ENCODE results near the gene COA7.
A peak's percentile ranks its signal among the peaks of the same experiment; 100 is the strongest.

The COA7 gene

DNA sequence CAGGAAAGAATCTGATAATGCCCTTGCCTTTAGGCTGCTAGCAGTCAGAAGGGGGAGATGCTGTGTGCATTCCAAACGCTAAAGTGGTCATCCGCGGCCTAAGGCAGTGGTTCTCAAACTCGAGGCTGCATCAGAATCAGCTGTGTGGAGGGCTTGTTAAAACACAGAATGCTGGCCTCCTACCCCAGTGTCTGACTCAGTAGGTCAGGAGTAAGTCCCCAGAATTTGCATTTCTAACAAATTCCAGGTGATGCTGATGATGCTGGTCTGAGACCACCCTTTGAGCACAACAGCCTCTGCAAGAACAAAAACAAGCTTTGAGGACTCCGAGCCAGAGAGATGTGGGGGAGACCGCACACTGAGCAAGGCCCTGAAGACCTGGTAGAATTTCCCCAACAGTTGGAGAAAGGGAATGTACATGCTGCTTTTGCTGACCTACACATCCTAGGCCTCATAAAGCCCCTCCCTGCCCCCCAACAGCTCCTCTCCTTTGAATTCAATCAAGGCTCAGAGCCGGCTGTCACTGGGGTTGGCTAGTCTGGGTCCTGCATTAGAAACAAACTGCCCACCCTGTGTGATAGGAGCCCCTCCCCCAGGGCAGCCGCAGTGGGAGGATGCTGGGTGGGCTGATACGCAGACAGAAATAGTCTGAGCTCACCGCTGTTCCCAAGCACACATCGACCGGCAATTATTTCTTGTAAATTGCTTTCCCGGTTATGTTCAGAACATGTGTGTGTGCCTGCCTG, 38.1 kb downstream of the COA7 start:
- Histone ChIP-seq H3K4me3 (ENCODE audit: low read length) (no peak overlapping the region), H3K4me1 (ENCODE audit: insufficient read depth, low read length) (peaks cover 40% of the 10 kb centered on the region)

GRCh38 chr1:52659356-52659755, 38.8 kb downstream of the COA7 start:
- H3K36me3 ChIP-seq (ENCODE audit: insufficient read depth, low read length): no peaks in the 10 kb centered on the region
- peak overlapping the region; percentile 18 for H2AFZ ChIP-seq (ENCODE audit: low read depth, low read length)
- H3K4me3 ChIP-seq (ENCODE audit: low read length): no peak overlapping the region
- no peaks in the 10 kb centered on the region for H3K27me3 ChIP-seq (ENCODE audit: insufficient read depth, low read length)
- peaks cover 38% of the 10 kb centered on the region for H3K4me1 ChIP-seq (ENCODE audit: insufficient read depth, low read length)
- no peaks in the 10 kb centered on the region for H3K9me3 ChIP-seq (ENCODE audit: low read length)

More for the DNA sequence above, 38.1 kb downstream of the COA7 start:
- Histone ChIP-seq H3K9me3 (ENCODE audit: low read length) (no peaks in the 10 kb centered on the region), H3K36me3 (ENCODE audit: insufficient read depth, low read length) (no peaks in the 10 kb centered on the region), H2AFZ (ENCODE audit: low read depth, low read length) (peak overlapping the region; percentile 18), H3K27me3 (ENCODE audit: insufficient read depth, low read length) (no peaks in the 10 kb centered on the region)

- no peak overlapping the region for H2AFZ ChIP-seq (ENCODE audit: low read depth, low read length)
- no peaks in the 10 kb centered on the region for H3K27me3 ChIP-seq (ENCODE audit: insufficient read depth, low read length)
- no peak overlapping the region for H3K4me3 ChIP-seq (ENCODE audit: low read length)
- no peaks in the 10 kb centered on the region for H3K9me3 ChIP-seq (ENCODE audit: low read length)
- no peaks in the 10 kb centered on the region for H3K36me3 ChIP-seq (ENCODE audit: insufficient read depth, low read length)
- peaks cover 37% of the 10 kb centered on the region for H3K4me1 ChIP-seq (ENCODE audit: insufficient read depth, low read length)
These were observed 39.4 kb downstream of the COA7 start for GRCh38 chr1:52658795-52659194.

- no peaks in the 10 kb centered on the region for H3K36me3 ChIP-seq (ENCODE audit: insufficient read depth, low read length)
- peaks cover 28% of the 10 kb centered on the region for H3K4me1 ChIP-seq (ENCODE audit: insufficient read depth, low read length)
- H3K27me3 ChIP-seq (ENCODE audit: insufficient read depth, low read length): no peaks in the 10 kb centered on the region
- no peaks in the 10 kb centered on the region for H3K9me3 ChIP-seq (ENCODE audit: low read length)
- H2AFZ ChIP-seq (ENCODE audit: low read depth, low read length): no peak overlapping the region
- H3K4me3 ChIP-seq (ENCODE audit: low read length): no peak overlapping the region
These were observed 40.4 kb downstream of the COA7 start for GRCh38 chr1:52657702-52658101.

- Histone ChIP-seq H3K36me3 (ENCODE audit: insufficient read depth, low read length) (no peaks in the 10 kb centered on the region), H2AFZ (ENCODE audit: low read depth, low read length) (no peak overlapping the region), H3K4me3 (ENCODE audit: low read length) (no peak overlapping the region), H3K27me3 (ENCODE audit: insufficient read depth, low read length) (no peaks in the 10 kb centered on the region), H3K9me3 (ENCODE audit: low read length) (no peaks in the 10 kb centered on the region), H3K4me1 (ENCODE audit: insufficient read depth, low read length) (no peaks in the 10 kb centered on the region)
These were observed 44.1 kb downstream of the COA7 start for GRCh38 chr1:52654063-52654462.

DNA sequence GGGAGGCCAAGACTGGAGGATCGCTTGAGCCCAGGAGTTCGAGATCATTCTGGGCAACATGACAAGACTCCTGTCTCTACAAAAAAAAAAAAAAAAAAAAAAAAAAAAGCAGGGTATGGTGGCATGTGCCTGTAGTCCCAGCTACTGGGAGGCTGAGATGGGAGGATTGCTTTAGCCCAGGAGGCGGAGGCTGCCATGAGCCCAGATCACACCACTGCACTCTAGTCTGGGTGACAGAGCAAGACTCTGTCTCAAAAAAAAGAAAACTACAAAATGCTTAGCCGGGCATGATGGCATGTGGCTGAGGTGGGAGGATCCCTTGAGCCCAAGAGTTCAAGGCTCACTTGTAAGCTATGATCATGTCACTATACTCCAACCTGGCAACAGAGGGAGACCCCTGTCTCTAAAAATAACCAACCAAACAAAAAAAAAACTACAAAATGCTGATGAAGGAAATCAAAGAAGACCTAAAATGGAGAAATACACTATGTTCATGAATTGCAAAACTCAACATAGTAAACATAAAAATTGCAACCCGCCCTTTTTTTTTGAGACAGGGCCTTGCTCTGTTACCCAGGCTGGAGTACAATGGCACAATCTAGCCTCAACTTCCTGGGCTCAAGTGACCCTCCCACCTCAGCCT, 44.8 kb downstream of the COA7 start:
- no peaks in the 10 kb centered on the region for H3K4me1 ChIP-seq (ENCODE audit: insufficient read depth, low read length)
- no peaks in the 10 kb centered on the region for H3K9me3 ChIP-seq (ENCODE audit: low read length)
- H3K27me3 ChIP-seq (ENCODE audit: insufficient read depth, low read length): no peaks in the 10 kb centered on the region
- no peak overlapping the region for H3K4me3 ChIP-seq (ENCODE audit: low read length)
- H2AFZ ChIP-seq (ENCODE audit: low read depth, low read length): no peak overlapping the region
- no peaks in the 10 kb centered on the region for H3K36me3 ChIP-seq (ENCODE audit: insufficient read depth, low read length)

GRCh38 chr1:52651904-52652303, 46.2 kb downstream of the COA7 start:
- Histone ChIP-seq H3K4me1 (ENCODE audit: insufficient read depth, low read length) (no peaks in the 10 kb centered on the region), H3K27me3 (ENCODE audit: insufficient read depth, low read length) (no peaks in the 10 kb centered on the region), H3K4me3 (ENCODE audit: low read length) (no peak overlapping the region), H3K9me3 (ENCODE audit: low read length) (no peaks in the 10 kb centered on the region), H3K36me3 (ENCODE audit: insufficient read depth, low read length) (no peaks in the 10 kb centered on the region), H2AFZ (ENCODE audit: low read depth, low read length) (no peak overlapping the region)

DNA sequence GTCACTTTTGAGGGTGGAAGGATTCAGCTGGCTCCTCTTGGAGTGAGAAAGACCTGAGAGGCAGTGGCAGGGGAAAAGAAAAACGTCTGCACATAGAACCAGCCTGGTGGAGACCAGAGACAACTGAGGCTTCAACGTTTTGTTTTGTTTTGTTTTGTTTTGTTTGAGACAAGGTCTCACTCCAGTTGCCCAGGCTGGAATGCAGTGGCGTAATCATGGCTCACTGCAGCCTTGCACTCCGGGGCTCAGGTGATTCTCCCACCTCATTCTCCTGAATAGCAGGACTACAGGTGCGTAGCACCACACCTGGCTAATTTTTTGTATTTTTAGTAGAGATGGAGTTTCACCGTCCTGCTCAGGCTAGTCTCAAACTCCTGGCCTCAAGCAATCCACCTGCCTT, 52.9 kb downstream of the COA7 start:
- Histone ChIP-seq H3K4me1 (ENCODE audit: insufficient read depth, low read length) (peaks cover 10% of the 10 kb centered on the region), H3K4me3 (ENCODE audit: low read length) (no peak overlapping the region), H2AFZ (ENCODE audit: low read depth, low read length) (no peak overlapping the region), H3K9me3 (ENCODE audit: low read length) (no peaks in the 10 kb centered on the region), H3K36me3 (ENCODE audit: insufficient read depth, low read length) (no peaks in the 10 kb centered on the region), H3K27me3 (ENCODE audit: insufficient read depth, low read length) (no peaks in the 10 kb centered on the region)

GRCh38 chr1:52641307-52641706, 56.8 kb downstream of the COA7 start:
- H3K4me3 ChIP-seq (ENCODE audit: low read length): no peak overlapping the region
- H3K4me1 ChIP-seq (ENCODE audit: insufficient read depth, low read length): peaks cover 30% of the 10 kb centered on the region
- H3K36me3 ChIP-seq (ENCODE audit: insufficient read depth, low read length): no peaks in the 10 kb centered on the region
- no peaks in the 10 kb centered on the region for H3K9me3 ChIP-seq (ENCODE audit: low read length)
- H2AFZ ChIP-seq (ENCODE audit: low read depth, low read length): no peak overlapping the region
- no peaks in the 10 kb centered on the region for H3K27me3 ChIP-seq (ENCODE audit: insufficient read depth, low read length)

GRCh38 chr1:52640697-52641096, 57.5 kb downstream of the COA7 start:
- H3K36me3 ChIP-seq (ENCODE audit: insufficient read depth, low read length): no peaks in the 10 kb centered on the region
- H3K4me1 ChIP-seq (ENCODE audit: insufficient read depth, low read length): peaks cover 31% of the 10 kb centered on the region
- H3K9me3 ChIP-seq (ENCODE audit: low read length): no peaks in the 10 kb centered on the region
- no peak overlapping the region for H2AFZ ChIP-seq (ENCODE audit: low read depth, low read length)
- H3K4me3 ChIP-seq (ENCODE audit: low read length): no peak overlapping the region
- no peaks in the 10 kb centered on the region for H3K27me3 ChIP-seq (ENCODE audit: insufficient read depth, low read length)

- Histone ChIP-seq H3K27me3 (ENCODE audit: insufficient read depth, low read length) (no peaks in the 10 kb centered on the region), H3K4me3 (ENCODE audit: low read length) (no peak overlapping the region), H2AFZ (ENCODE audit: low read depth, low read length) (no peak overlapping the region)
These were observed 60.2 kb downstream of the COA7 start for GRCh38 chr1:52637946-52638345.

GRCh38 chr1:52636721-52637695, 61.1 kb downstream of the COA7 start:
- Histone ChIP-seq H2AFZ (ENCODE audit: low read depth, low read length) (no peak overlapping the region), H3K4me3 (ENCODE audit: low read length) (no peak overlapping the region), H3K27me3 (ENCODE audit: insufficient read depth, low read length) (no peaks in the 10 kb centered on the region), H3K4me1 (ENCODE audit: insufficient read depth, low read length) (peaks cover 31% of the 10 kb centered on the region), H3K36me3 (ENCODE audit: insufficient read depth, low read length) (no peaks in the 10 kb centered on the region), H3K9me3 (ENCODE audit: low read length) (peaks cover 6% of the 10 kb centered on the region)

More at GRCh38 chr1:52637946-52638345, 60.2 kb downstream of the COA7 start:
- Histone ChIP-seq H3K36me3 (ENCODE audit: insufficient read depth, low read length) (no peaks in the 10 kb centered on the region), H3K4me1 (ENCODE audit: insufficient read depth, low read length) (peaks cover 31% of the 10 kb centered on the region), H3K9me3 (ENCODE audit: low read length) (peaks cover 6% of the 10 kb centered on the region)

Data from neuron (in vitro differentiated cells).